Measurements from ENCODE around the gene SPRED1. TPM values are rescaled to one million over a fixed set of nuclear protein-coding genes. Genes with fewer than 3 reads are reported as not detected.

Gene SPRED1
- total and polyA plus RNA-seq, 8 donors, result 2.2 to 112 (median 11.1) TPM

DNA sequence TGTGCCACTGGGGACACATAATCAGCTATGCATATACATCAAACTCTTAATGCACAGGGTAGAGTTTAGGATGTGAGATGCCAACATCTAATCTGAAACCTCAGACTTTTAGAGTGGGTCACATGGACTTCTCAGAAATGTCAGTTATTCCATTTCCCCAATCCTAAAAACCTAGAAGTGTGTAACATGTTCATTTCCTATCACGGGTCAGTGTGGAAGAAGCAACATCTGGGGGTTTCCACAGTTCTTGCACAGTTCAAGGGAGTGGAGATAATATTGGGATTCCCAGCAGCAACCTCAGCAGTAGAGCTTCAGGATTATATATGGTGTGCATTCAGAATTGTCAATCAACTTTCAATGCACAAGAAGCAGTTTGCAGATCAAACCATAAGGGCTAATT, 44.4 kb upstream of the SPRED1 start:
- no peak overlapping the region for H3K27ac ChIP-seq
- H3K4me3 ChIP-seq, result no peak overlapping the region
- TF ChIP-seq POLR2AphosphoS5 (IDR thresholded peaks at IDR 0.05), result no peak
- TF ChIP-seq, protein P1, sequence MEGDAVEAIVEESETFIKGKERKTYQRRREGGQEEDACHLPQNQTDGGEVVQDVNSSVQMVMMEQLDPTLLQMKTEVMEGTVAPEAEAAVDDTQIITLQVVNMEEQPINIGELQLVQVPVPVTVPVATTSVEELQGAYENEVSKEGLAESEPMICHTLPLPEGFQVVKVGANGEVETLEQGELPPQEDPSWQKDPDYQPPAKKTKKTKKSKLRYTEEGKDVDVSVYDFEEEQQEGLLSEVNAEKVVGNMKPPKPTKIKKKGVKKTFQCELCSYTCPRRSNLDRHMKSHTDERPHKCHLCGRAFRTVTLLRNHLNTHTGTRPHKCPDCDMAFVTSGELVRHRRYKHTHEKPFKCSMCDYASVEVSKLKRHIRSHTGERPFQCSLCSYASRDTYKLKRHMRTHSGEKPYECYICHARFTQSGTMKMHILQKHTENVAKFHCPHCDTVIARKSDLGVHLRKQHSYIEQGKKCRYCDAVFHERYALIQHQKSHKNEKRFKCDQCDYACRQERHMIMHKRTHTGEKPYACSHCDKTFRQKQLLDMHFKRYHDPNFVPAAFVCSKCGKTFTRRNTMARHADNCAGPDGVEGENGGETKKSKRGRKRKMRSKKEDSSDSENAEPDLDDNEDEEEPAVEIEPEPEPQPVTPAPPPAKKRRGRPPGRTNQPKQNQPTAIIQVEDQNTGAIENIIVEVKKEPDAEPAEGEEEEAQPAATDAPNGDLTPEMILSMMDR (IDR thresholded peaks at IDR 0.05), result no peak
- no peaks in the 10 kb centered on the region for H3K9me3 ChIP-seq
- WGBS, 5 donors, result 88 to 94% (median 93%) methylated on average over 1 of the region's 1 CpG
- no peaks in the 10 kb centered on the region for H3K27me3 ChIP-seq
- intact Hi-C loops (cut with DNase I; ENCODE audit: low total_unique reads), result no loop called here
- H3K4me1 ChIP-seq, result peaks cover 0 to 28% (median 18%) of the 10 kb centered on the region in 4 donors
- no peaks in the 10 kb centered on the region for H3K36me3 ChIP-seq
- no peak for DNase-seq

DNA sequence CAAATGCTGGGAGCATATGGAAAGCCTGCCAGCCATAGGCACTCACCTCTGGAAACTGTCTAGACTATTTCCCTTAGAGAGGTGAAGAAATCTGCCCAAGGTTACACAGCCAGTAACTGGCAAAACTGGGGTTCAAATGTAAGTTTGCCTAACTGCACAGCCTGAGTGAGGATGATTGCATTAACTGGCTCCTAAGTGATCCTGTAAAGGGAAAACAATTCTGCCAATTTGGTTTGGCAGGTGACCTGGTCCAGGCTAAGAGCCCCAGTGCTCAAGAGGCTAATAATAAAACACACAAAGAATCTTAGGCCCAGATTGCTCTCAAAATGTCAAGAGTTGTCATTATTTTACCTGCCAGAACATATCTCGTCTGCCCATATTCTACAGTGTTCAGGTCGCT, 43.9 kb upstream of the SPRED1 start:
- Histone ChIP-seq H3K27me3 (no peaks in the 10 kb centered on the region), H3K9me3 (no peaks in the 10 kb centered on the region), H3K4me3 (no peak overlapping the region), H3K36me3 (no peaks in the 10 kb centered on the region), H3K4me1 (peaks cover 0 to 31% (median 18%) of the 10 kb centered on the region in 4 donors), H3K27ac (no peak overlapping the region)
- WGBS, 5 donors, result 90 to 97% (median 95%) methylated on average over 2 of the region's 2 CpGs
- TF ChIP-seq EP300 (IDR thresholded peaks at IDR 0.05) (no peak), POLR2AphosphoS5 (IDR thresholded peaks at IDR 0.05) (no peak), POLR2A (IDR thresholded peaks at IDR 0.05) (no peak)
- TF ChIP-seq, protein P1 (IDR thresholded peaks at IDR 0.05), result no peak
- intact Hi-C loops (cut with DNase I; ENCODE audit: low total_unique reads), result no loop called here
- DNase-seq, result no peak

DNA sequence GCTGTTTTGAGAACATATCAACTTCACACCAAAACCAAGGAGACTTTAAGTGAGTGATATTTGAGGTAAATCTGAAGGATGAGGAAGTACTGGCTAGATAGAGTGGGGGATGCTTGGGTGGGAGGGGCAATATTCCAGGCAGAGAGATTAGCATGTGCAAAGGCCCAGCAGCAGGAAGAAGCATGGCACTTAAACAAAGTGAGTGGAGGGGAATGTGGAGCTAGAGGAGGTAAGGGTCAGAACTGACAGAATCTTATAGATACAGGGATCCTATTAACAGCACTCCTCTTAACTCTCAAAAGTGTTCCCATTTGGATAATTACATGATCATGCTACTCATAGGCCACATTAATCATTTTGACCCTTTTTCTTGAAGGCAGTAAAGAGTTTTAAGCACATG, 41.4 kb upstream of the SPRED1 start:
- Histone ChIP-seq H3K4me3 (no peak overlapping the region), H3K27me3 (no peaks in the 10 kb centered on the region), H3K36me3 (no peaks in the 10 kb centered on the region), H3K9me3 (no peaks in the 10 kb centered on the region), H3K4me1 (peaks cover 0 to 27% (median 14%) of the 10 kb centered on the region in 4 donors), H3K27ac (no peak overlapping the region)
- DNase-seq, result no peak
- no peak for TF ChIP-seq POLR2AphosphoS5 (IDR thresholded peaks at IDR 0.05)
- no peak for TF ChIP-seq EP300 (IDR thresholded peaks at IDR 0.05)
- TF ChIP-seq, protein P1 (IDR thresholded peaks at IDR 0.05), result no peak
- TF ChIP-seq POLR2A (IDR thresholded peaks at IDR 0.05), result no peak
- intact Hi-C loops (cut with DNase I; ENCODE audit: low total_unique reads), result no loop called here

DNA sequence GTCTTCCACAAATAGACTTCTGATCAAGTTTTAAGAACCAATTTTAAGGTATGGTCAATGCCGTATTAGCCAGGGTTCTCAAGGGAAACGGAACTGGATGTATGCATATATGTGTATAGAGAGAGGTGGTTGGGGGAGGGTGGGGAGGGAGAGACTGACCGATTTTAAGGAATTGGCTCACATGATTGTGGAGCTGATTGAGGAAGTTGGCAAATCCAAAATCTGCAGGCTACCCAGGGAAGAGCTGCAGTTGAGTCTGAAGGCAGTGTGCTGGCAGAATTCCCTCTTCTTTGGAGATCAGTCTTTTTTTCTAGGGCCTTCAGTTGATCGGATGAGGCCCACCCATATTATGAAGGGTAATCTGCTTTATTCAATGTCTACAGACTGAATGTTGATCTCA, 40.8 kb upstream of the SPRED1 start:
- no peaks in the 10 kb centered on the region for H3K27me3 ChIP-seq
- no peak overlapping the region for H3K27ac ChIP-seq
- H3K4me1 ChIP-seq, result peaks cover 0 to 23% (median 10%) of the 10 kb centered on the region in 4 donors
- intact Hi-C loops (cut with DNase I; ENCODE audit: low total_unique reads), result no loop called here
- H3K9me3 ChIP-seq, result no peaks in the 10 kb centered on the region
- no peak for TF ChIP-seq POLR2A (IDR thresholded peaks at IDR 0.05)
- WGBS, 5 donors, result 64 to 79% (median 68%) methylated on average over 4 of the region's 4 CpGs
- H3K36me3 ChIP-seq, result no peaks in the 10 kb centered on the region
- DNase-seq, result no peak
- H3K4me3 ChIP-seq, result no peak overlapping the region

DNA sequence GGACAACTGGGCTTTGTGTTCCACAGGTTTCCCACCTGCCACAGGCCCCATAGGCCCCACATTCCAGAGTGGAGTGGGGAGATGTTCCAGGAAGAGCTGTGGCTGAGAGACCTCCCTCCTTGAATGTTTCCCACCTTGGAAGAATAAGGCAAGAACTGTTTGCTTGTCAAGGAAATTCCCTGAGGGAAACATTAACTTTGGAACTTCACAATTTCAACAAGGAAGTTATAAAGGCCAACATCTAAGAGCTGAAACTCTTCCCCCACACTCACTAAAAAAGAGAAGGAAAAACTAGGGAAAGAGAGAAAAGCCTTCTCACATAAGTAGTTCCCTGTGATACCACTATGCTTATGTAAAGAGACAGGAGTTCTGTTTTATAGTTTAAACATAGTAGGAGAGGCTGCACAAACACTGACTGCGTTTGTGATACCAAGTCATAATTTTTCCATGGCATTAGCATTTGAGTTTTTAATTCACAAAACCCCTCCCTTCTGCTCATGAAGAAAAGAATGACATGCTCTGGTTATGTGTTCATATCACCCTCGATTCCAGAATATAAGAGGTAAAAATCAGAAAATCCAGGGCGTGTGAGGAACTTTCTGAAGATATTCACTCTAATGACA, 39.8 kb upstream of the SPRED1 start:
- DNase-seq, result no peak
- WGBS, 5 donors, result 35 to 60% (median 47%) methylated on average over 3 of the region's 3 CpGs

More for the DNA sequence above, 39.8 kb upstream of the SPRED1 start:
- TF ChIP-seq EP300 (IDR thresholded peaks at IDR 0.05), result no peak
- TF ChIP-seq POLR2AphosphoS5 (IDR thresholded peaks at IDR 0.05), result no peak
- TF ChIP-seq POLR2A (IDR thresholded peaks at IDR 0.05), result no peak
- TF ChIP-seq, protein P1 (IDR thresholded peaks at IDR 0.05), result no peak
- intact Hi-C loops (cut with DNase I; ENCODE audit: low total_unique reads), result no loop called here
- no peaks in the 10 kb centered on the region for H3K9me3 ChIP-seq
- no peak overlapping the region for H3K27ac ChIP-seq
- H3K4me1 ChIP-seq, result peaks cover 0 to 25% (median 11%) of the 10 kb centered on the region in 4 donors
- H3K27me3 ChIP-seq, result no peaks in the 10 kb centered on the region
- H3K36me3 ChIP-seq, result no peaks in the 10 kb centered on the region
- H3K4me3 ChIP-seq, result no peak overlapping the region
